NCI-H1105 treated with DMSO at 0.1 percent for 48 hours (cell line): ENCODE results near the gene NFATC1.
A peak's percentile ranks its signal among the peaks of the same experiment; 100 is the strongest.

Experiments used
- DNase-seq: peaks from one replicate; lab custom pipeline; 2025; lab: John Stamatoyannopoulos, UW

Gene NFATC1

DNA sequence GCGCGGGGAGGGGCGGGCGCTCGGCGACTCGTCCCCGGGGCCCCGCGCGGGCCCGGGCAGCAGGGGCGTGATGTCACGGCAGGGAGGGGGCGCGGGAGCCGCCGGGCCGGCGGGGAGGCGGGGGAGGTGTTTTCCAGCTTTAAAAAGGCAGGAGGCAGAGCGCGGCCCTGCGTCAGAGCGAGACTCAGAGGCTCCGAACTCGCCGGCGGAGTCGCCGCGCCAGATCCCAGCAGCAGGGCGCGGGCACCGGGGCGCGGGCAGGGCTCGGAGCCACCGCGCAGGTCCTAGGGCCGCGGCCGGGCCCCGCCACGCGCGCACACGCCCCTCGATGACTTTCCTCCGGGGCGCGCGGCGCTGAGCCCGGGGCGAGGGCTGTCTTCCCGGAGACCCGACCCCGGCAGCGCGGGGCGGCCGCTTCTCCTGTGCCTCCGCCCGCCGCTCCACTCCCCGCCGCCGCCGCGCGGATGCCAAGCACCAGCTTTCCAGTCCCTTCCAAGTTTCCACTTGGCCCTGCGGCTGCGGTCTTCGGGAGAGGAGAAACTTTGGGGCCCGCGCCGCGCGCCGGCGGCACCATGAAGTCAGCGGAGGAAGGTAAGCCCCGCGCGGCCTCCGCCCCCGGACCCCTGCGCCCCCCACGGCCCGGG lies at the start of gene NFATC1:
TSS of gene NFATC1 (plus strand) at position 170 of the 644 bp plus-strand sequence. CDS start at position 465, 295 bp downstream.
- DNase-seq = peak; percentile 55

GRCh38 chr18:79345981-79346380 lies 49.7 kb upstream of the NFATC1 start:
- DNase-seq = no peak

- DNase-seq = no peak
Measured at GRCh38 chr18:79348066-79348465, 47.7 kb upstream of the NFATC1 start.

DNA sequence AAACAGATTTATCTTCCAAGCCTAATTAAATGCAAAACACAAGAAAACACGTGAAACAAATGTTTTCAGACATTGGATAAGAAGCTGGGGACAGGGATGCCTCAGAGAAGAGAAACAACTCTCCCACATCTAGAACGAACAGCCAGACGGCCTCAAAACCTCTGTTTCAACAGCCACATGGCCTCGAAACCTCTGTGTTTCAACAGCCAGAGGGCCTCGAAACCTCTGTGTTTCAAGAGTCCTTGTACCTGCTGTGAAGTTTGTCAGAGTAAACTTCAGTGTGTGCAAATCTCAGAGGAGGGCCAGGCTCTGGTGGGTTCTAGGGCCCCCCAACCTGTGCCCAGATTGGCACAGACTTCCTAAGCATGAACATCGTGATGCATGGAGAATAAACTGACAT lies 43.3 kb upstream of the NFATC1 start:
- DNase-seq = no peak

- DNase-seq = no peak
Measured at GRCh38 chr18:79353267-79353666, 42.5 kb upstream of the NFATC1 start.

DNA sequence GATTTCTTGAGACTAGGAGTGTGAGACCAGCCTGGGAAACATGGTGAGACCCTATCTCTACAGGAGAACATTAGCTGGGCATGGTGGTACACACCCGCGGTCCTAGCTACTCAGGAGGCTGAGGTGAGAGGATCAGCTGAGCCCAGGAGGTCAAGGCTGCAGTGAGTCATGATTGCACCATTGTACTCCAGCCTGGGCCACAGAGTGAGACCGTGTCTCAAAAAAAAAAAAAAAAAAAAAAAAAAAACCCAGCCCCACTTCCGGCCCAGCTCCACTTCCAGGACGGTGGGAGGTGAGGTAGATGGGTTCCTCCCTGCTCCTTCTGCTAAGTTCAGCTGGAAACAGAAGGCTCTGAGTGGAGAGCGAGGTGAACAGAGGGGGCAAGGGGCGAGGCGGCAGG lies 41.4 kb upstream of the NFATC1 start:
- DNase-seq = no peak

DNA sequence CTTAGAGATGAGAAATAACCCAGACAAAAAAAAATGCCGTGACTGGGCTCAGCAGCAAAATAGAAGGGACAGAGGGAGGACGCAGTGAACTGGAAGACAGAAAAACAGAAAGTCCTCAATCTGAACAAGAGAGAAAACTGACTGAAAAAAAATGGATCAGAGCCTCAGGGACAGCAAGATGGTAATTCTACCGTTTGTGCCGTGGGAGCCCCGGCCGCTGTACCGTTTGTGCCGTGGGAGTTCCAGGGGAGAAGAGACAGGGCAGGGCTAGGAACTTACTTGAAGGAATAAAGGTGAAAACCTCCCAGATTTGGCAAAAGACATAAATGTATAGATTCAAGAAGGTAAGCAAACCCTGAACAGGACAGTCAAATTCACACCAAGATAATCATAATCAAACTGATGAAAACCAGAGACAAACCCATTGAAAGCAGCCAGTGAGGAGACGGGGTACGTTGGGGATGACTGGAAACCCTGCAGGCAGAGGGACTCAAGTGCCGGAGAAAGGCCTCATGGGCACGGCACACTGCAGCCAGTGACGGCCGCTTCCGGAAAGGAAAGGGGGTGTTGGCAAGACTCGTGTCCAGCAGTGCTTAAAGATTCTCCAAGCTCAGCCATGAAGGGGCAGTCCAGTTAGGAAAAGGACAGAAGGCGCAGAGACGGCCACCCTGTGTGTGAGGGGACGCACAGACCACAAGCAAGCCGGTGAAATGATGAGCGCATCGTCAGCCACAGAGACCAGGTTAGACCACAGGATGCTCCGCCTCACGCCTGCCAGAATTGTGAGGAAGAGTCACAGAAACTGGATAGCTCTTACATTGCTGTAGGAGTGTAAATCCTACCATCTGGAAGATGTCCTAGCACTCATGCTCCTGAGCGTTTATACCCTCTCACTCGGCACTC lies 40.0 kb upstream of the NFATC1 start:
- no peak for DNase-seq

GRCh38 chr18:79356435-79356834 lies 39.3 kb upstream of the NFATC1 start:
- DNase-seq = no peak

DNA sequence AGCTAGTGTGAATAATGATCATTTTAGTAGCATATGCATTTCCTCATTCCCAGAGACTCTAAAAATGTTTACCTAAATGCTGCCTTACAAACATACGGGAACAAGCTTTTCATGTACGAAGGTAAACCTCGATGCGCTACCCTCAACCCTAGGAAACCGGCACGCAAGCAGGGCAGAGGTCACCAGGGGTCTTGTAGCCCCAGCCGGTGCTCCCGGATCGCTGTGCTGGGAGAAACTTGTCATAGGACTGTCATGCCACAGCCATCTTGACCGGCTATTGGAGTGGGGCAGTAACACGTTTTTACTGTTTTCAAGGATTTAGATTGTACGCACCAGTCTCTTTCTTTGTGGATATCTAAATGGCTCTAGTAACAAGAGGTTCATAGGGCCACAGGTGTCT lies 34.8 kb upstream of the NFATC1 start:
- no peak for DNase-seq

- DNase-seq = no peak
Measured at GRCh38 chr18:79361766-79362522, 33.8 kb upstream of the NFATC1 start.

DNA sequence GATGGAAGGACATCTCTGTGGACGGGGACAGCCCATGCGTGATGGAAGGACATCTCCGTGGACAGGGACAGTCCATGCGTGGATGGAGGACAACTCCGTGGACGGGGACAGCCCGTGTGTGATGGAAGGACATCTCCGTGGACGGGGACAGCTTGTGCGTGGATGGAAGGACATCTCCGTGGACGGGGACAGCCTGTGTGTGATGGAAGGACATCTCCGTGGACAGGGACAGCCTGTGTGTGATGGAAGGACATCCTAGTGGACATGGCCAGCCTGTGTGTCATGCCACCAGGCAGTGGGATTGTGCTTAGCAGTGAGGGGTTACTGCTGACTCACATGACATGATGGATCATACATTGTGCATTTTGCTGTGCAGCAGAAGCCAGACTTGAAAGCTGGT lies 30.0 kb upstream of the NFATC1 start:
- no peak for DNase-seq

DNA sequence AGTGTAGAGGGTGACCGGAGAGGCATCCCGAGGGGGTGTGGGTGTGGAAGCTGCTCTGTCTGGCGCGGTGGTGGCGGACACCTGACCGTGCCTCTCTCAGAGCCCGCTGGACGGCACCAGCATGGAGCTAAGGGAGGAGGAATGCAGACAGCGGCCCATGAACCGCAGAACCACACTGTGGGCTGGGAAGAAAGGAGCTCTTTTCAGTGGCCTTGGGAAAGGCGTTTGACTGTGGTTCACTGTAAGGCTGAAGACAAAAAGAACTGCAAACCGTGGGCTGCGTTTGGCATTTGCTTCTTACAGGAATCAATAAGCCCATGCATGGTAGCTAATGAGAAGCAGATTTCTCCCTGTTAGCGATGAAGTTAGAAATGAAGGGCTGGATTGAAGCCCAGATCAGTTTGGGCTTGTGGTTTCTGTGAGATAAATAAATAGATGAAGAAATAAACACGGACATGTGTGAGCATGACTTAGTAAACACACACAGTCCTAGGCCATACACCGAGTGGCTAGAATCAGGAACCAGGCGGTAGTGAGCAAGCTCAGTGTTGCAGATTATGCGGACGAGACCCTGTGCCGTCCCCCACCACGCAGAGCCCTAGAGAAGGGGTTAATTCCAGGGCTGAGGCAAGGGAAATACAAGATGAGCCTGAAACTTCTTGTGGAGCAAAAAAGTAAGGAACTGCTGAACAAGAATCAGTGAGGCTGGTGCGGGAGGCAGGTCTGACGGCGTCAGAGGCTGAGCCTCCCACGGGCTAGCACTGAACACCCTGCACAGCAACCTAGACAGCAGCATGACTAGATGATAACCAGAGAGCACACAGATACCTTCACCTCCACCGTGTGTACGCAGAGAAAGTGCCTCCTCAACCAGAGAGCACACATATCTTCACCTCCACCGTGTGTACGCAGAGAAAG lies 29.3 kb upstream of the NFATC1 start:
- DNase-seq = peak; percentile 11

- DNase-seq = no peak
Measured at GRCh38 chr18:79367480-79367879, 28.2 kb upstream of the NFATC1 start.

DNA sequence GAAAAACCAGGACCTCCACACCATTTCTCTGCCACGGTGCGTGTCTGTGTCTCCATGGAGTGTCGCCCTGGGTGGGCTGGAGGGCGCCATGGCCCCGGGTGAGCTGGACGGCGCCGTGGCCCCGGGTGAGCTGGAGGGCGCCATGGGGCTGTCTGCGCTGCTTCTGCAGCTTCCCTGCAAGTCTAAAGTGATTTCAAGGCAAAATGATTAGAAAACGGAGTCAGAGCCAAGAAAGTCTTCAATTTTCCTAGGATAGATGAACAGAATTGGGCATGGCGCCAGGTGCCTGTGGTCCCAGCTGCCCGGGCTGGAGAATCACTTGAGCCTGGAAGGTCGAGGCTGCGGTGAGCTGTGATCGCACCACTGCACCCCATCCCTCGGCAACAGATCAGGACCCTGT lies 27.7 kb upstream of the NFATC1 start:
- DNase-seq = no peak

DNA sequence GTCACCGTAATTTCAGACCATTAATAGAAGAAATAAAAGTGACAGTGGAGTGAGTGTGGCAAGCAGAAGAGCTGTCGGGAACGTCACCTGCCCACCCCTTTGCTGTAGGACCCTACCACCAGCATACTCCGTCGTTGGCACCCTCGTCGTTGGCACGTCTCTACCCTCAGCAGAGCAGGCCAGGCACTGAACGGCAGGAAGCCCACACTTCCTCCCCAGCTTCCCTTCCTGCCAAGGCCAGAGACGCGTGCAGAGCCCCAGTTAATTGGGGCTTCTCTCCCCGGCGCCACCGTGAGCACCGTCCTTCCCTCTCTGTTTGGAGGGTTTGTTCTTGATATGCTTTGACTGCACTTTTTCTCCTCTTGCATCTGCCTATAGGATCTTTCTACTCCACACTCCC lies 27.0 kb upstream of the NFATC1 start:
- no peak for DNase-seq

DNA sequence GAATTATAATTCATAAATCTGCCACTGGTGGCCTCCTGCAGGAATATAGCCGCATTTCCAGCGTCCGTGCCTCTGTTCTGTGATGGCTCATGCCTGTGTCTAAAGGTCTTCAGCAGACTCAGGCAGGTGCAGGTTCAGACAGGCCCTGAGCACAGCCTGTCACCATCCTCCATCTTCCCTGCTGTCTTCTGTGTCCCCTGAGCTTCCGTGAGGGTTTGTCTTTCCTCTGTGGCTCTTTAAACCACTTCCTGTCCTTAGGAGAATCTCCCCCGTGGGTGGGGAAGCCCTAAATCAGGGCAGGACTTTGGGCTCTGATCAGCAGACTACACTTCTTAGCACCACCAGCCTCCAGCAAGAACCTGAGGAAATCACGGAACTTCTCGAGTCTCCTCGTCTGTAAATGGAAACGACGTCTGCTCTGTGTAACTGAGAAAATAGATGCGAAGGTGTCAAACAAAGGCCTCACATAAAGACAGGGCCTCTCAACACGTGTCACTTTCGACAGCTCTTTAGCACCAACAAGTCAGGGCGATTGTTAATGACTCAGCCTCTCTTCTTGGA lies 24.1 kb upstream of the NFATC1 start:
- no peak for DNase-seq

DNA sequence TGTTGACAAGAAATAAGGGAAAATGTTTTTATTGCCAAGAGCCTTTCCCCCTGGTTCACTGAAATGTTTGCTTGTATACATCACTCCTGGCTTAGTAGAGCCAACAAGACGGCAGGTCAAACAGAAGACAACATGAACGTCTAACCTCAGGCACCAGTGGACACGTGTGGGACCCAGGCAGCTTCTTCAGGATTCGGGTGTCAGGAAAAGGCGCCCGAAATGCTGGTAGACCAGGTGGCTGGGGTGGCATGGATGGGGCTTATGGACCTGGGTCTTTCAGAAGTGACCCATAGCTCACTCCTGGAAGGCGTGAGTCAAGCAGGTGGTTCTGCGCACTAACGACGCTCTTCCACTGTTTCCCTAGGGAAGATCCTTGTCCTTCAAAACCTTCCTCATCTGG lies 23.3 kb upstream of the NFATC1 start:
- no peak for DNase-seq

- DNase-seq = no peak
Measured at GRCh38 chr18:79372991-79373390, 22.7 kb upstream of the NFATC1 start.

DNA sequence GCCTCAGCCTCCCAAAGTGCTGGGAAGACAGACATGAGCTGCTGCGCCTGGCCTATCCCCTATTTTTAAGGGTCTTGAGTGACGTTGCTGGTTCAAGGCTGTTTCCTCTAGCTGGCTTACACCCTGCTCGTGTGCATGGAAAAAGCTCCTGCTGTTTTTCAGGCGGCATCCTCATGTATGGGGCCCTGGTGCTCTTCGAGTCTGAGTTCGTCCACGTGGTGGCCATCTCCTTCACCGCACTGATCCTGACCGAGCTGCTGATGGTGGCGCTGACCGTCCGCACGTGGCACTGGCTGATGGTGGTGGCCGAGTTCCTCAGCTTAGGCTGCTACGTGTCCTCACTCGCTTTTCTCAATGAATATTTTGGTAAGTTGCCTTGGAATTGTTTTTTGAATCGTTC lies 22.0 kb upstream of the NFATC1 start:
- no peak for DNase-seq

GRCh38 chr18:79374408-79375171 lies 21.1 kb upstream of the NFATC1 start:
- DNase-seq = no peak
